Measurements from ENCODE around the gene NRN1.
"Not testable (repeated sequence)": the region's sequence is repeated elsewhere in the genome, so short reads cannot be mapped to it uniquely, and the experiment has no call there.

Gene NRN1, protein sequence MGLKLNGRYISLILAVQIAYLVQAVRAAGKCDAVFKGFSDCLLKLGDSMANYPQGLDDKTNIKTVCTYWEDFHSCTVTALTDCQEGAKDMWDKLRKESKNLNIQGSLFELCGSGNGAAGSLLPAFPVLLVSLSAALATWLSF

DNA sequence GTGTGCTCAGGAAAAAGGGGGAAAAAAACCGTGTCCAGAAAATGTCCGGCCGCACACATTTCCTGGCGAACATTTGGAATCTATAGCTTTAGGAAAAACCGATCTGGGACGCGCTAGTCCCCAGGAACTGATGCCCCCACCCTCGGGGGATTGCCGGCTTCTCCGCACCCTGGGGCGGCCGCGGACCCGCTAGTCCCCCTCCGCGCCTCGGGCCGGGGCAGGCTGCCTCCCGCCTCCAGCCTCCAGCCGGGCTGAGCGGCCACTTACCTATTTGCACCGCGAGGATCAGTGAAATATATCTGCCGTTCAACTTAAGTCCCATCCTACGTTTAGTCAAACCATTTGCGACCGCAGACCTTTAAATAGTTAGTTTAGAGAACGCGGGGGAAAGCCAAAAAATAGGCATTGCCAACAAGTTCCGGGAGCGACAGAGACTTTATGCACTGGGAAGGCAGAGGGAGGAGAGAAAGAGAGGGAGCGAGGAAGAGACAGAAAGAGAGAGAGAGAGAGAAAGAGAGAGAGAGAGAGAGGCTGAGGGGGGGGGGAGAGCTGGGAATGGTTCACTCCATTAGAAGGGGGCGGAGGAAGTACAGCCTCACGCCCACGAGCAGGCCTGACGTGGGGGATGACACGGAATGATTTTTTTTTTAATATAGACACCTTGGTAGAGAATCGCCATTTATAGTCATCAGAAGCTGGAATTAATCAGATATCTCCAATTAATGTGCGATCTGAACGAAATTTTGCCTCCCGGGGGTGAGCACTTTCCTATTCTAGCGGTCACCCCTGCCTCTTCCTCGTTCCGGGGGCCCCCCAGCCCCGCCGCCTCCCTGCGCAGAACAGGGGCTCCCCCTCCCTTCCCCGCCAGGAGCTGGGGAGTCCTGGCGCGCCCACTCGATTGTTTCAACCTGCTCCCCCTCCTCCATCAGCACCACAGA is at the start of gene NRN1:
NRN1 (minus strand) TSS at position 498 of the 938 bp plus-strand sequence; CDS start at position 322, 176 bp downstream.
- DNase-seq (ENCODE audit: low read depth, low spot score): no peak

DNA sequence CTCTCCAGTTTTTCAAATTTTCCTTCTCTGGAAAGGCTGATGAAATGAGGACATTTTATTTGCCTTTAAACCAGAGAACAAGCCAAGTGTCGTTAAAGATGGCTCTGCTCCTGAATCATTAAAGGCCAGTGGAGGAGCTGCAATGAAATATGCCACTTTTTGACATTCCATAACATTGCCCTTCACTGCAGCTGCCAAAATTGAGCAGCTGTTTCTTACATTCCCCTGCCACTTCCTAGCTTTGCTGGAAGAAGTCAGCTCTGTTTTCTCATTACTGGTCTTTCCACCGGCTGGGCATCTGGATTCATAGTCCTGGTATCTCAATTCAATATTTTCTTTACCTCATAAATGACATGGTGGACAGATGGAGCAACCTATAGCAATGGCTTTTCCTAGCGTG is 45.5 kb upstream of the NRN1 start:
- DNase-seq (ENCODE audit: low read depth, low spot score): no peak

DNA sequence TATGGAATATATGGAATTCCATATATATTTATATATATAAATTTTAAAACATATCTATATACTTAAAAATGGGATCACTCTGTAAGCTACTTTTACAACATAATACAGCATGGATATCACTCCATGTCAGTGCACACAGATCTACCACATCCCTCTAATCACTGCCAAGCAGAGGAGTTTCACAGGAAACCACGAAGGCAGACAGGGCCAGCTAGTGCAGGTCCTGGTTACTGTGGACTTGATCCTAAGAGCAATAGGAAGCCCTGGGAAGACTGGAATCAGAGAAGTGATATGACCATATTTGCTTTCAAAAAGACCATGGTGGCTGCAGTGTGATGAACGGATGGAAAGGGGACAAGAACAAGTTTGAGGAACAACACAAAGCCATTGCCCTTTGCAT is 40.0 kb upstream of the NRN1 start:
- no peak for DNase-seq (ENCODE audit: low read depth, low spot score)

DNA sequence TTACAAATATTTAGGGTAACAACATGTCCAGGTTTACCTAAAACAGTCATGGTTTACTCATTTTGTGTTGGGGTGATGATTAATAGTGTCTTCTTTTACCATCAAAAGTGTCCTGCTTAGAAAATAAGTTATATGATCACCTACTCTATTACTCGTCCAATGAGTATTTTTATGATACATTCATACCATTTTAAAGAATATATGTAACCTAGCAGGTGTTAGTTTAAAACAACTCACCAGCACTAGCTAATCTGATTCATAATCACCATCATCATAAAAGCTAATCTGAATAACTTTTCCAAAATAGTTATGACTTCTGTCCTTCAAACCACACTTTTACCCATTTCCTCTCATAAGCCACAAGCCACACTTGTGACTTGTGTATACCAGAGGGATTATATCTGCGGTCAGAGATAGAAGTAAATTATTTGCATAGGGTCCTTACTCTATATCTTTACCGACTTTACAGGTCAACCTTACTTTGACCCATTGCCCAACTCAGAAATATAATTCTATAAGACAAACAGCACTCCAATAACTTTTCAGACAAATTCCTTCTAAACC is 33.3 kb upstream of the NRN1 start:
- DNase-seq (ENCODE audit: low read depth, low spot score): no peak

DNA sequence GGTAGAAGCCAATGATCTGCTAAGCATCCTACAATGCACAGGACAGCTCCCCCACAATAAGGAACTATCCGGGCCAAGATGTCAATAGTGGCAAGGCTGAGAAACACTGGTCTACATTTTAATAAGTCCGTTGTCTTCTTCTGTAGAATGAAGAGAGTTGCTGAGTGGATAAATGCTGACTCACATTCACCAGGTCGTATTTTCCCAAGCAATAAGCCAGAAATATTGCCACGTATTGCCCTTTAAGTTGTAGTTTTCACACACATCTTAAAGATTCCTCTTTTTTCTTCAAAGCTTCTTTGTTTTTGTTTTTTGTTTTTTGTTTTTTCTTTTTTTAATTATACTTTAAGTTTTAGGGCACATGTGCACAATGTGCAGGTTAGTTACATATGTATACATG is 30.5 kb upstream of the NRN1 start:
- no peak for DNase-seq (ENCODE audit: low read depth, low spot score)

DNA sequence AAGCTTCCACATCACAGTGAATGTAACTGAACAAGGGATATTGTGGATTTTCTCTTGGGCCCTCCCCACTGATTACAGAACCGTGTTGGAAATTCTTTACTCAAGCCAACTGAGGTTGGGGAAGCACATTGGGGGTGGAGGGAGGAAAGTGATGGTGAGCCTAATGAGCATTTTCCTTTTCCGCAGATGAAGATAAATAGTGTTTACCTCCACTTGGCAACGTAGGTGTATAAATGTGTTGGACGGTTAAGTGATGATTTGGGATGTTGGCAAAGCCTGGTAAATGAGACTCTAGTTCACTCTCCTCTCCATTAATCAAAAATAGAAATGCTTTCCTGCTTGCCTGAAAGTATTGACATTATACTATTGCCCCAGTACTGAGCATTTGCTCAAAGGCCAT is 27.1 kb upstream of the NRN1 start:
- no peak for DNase-seq (ENCODE audit: low read depth, low spot score)

DNA sequence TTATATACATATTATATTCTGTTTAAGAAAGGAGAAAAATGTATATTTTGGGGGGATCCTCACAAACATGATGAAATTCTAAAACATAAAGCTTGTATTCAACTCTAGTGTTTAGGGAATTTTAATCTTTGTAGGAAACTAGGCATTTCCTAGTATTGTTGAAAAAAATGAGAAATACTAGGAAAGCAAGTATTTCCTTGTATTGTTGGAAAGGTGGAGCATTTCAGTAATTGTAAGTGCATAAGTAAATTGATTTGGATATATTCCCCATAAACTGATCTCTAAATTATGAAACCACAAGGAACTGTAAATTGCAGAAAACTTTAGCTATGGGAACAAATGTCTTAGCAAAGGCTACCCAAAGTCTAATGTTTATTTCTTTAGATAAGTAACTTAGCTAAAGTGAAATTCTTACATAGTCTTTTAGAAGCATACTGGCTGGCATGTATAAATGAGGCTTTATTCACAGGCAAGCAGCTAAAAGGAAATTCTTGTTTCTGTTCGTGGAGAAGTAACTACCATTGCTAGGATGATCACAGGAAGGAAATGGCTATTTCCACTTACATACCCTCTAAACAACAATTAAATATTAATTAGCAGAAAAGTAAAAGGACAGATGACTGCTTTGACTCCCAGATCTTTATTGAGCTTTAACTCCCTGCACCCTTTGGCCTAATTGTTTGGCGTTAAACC is 19.9 kb upstream of the NRN1 start:
- no peak for DNase-seq (ENCODE audit: low read depth, low spot score)

DNA sequence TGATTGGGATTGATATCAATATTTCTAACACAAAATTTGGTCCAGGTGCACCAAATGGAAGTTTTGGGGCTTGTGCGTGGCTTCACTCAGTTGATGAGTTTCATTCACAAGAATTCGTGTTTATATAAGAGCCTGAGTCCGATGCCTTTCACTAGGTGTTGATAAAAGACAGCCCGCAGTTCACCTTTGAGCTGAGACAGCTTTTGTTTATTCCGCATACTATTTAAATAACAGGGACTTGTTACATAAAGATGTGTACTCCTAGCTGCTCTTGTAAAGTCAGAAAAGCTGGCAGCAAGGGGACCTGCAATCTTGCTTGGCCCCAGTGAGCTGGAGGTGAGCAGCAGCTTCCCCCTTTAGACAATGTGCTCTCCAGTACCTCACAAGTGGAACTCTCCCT is 19.0 kb upstream of the NRN1 start:
- DNase-seq (ENCODE audit: low read depth, low spot score): no peak

DNA sequence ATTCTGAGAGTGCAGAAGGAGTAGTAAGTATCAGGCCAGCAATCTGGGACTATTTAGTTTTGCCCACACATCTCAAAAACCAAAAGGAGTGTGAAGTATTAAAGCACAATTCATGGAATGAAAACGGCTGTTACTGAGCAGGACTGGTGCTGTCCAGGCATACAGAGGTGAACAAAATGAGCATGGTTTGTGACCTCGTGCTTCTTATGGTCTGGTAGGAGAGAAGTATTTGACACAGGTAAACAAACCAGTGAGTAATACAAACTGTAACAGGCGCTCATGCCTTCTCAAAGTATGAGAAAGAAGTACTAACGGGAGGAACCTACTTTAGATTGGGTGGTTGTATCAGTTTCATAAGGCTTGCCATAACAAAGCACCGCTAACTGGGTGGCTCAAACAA is 17.5 kb upstream of the NRN1 start:
- DNase-seq (ENCODE audit: low read depth, low spot score): no peak

DNA sequence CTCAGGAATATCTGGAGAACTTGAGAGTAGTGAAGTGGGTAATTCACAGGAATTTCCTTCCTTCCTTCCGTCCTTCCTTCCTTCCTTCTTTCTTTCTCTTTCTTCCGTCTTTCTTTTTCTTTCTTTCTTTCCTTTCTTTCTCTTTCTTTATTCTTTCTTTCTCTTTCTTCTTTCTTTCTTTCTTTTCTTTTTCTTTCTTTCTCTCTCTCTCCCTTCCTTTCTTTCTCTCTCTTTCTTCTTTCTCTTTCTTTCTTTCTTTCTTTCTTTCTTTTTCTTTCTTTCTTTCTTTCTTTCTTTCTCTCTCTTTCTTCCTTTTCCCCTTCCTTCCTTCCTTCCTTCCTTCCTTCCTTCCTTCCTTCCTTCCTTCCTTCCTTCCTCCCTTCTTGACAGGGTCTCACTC is 16.1 kb upstream of the NRN1 start:
- DNase-seq (ENCODE audit: low read depth, low spot score): not testable (repeated sequence)

DNA sequence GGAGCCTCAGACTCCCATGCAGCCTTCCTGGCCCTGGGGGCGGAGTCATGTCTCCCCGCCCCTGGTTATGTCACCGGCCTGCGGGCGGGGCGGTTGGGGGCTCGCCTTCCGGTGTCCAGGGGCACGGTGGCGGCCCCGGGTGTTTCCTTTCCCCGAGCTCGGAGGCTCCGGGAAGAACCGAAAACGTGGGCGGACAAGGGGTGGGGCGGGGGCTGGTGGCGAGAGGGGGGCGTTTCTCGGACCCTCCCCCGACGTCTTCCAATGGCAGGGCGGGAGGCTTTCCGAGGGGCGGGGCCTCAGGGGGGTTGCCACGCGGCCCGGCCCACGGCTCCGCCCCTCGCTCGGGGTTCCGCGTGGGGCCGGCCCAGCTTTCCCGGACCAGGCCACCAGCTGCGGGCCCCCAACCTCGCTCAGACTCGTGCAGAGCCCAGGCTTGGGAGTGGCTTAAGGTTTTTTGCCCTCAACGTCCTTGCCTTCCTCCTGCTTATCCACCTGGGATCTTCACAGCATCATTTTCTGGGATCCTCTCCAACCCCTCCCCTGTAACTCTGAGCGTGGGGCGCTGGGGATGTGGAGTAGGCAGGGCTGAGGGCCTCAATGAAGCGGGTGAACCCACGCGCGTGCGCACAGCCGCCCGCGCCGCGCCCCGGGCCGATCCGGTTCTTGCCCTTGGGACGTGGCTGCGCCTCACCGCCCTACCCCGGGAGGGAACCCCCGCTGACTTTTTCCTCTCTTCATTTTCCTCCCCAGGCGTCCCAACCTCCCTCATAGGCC is 2.1 kb upstream of the NRN1 start:
- no peak for DNase-seq (ENCODE audit: low read depth, low spot score)

DNA sequence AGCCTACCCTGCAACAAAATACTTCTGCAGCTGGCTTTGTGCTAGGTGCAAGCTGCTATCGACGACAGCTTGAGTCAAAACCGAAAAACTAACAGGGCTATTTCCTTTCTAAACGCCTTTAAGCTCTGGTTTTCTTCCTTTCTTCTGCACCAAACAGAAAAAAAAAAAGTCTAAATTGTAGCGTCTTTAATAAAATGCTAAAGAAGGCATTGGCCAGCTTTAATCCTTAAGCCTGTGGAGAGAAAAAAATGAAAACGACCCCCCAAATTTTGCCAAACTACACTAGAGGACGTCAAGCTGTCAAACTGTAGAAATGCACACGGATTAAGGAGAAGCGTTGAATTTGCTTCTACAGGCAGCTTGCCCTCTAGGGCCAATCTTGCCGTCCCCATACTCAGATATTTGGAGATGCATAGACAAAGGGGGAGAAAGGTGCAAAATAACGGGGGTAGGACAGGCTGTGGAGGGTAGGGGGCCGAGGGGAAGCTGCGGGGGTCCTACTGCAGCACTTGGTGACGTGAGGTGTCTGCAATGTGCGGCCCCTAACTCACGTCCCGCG is 1.4 kb upstream of the NRN1 start:
- DNase-seq (ENCODE audit: low read depth, low spot score): no peak

DNA sequence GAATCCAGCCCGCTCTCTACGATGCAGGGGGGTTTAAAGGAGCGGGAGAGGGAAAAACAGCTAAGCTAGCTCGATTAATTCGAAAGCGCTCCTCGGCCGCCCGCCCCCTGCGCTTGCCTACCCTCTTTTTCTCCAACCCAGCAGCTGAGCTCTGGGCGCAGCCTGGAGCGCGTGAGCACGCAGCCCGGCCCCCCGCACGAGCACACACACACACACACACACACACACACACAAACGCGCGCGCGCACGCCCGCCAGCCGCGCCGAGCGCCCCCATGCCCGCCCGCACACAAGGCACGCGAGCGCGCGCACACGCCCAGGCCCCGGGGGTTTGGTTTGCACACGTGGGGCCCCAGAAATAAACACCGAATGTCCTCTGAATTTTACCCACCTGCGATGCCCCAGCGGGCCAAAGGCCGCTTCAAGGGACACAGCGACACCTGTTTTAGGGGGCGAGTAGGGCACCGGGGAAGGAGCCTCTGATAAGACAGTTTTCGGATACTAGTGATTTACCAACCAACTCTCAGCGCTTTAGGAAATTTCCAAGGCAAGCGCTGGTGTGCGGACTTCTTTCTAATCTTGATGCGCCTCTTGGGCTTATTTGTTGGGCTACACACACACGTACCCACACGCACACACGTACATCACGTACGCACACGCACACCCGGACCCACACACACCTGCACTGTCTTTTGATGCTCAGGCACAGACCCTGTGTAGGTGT is 802 bp upstream of the NRN1 start:
- DNase-seq (ENCODE audit: low read depth, low spot score): no peak

DNA sequence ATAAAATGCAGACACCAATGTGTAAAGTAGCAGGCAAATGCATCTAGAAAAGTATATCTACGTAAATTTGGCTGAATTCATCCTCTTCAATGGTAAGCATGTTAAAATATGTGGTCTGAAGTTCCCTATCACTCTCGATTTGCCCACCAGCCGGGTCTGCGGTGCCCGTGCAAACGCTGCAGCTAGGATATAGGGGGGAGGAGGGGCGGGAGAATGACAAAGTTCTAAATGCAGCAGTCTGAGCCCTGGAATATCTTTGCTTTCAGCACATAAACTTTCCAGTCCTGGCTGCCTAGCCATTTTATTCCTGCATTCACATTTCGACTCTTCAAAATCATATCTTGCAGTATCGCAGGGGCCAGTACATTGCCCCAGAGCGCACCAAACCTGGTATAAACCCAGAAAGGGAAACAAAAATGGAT is 708 bp downstream of the NRN1 start:
- DNase-seq (ENCODE audit: low read depth, low spot score): no peak

DNA sequence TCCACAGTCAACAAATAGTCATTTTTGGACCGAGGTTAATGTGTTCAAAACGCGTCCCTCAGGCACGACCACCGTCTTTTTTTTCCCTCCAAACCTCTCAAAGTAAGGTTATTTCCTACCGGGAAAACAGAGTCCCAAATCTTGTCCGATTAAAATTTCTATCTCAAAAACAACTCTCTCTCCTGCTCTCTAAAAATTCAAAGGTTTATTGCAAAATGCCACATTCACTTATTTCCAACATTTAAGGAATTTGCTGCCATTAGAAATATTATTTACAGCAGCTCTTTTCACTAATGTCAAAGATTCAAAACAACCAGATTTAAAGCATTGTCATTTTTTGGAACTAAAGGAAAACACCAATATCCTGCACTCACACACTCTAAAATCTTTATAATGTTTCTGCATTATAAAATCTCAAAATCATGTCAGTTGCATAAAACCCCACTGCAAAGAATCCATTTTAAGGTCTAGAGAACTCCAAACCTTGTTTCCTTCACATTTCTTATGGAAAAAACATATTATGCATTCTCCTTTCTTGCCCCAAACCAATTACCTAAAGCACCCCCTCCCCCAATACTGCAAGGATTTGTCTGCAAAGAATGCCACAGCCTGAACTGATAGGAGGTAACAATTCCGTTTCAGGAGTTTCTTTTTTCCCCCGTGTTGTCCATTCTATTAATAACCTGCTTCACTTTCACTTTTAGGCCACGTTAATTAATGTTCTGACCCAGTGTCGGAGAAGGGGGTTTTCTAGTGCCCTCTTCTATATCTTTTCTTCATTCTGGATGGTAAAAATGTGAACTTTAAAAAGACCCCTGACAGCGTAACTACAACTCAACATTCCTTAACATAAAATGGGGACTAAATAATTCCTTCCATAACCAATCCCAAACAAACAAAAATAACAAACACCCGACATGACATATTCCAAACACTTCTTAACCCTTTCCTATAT is 1.4 kb downstream of the NRN1 start:
- DNase-seq (ENCODE audit: low read depth, low spot score): no peak

DNA sequence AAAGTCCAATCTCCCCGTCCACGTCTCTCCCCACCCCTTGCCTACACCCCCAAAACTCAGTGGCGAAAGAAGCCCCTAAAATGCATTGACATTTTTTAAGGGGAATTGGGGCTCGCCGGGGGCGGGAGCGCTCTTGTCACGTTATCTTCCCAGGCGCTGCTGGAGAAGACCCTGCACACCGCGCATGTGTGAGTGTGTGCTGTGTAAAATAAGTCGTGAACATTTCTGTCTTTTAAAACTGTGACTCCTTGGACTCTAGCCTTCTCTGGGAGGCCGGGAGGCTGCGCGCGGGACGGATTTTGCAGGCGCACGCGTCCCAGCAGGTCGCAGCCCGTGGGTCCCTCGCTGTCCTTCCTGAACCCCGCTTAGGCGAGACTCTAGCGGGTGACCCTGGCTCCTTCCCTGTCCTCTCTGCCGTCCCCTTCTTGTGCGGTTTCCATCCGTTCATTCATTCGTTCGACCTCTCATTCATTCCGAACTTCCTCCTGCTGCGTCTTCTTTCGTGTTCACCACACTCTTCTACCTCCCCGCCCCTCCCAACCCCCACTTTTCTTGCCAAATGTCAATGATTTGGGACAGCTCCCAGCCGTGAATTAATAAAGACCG is 2.2 kb downstream of the NRN1 start:
- no peak for DNase-seq (ENCODE audit: low read depth, low spot score)

DNA sequence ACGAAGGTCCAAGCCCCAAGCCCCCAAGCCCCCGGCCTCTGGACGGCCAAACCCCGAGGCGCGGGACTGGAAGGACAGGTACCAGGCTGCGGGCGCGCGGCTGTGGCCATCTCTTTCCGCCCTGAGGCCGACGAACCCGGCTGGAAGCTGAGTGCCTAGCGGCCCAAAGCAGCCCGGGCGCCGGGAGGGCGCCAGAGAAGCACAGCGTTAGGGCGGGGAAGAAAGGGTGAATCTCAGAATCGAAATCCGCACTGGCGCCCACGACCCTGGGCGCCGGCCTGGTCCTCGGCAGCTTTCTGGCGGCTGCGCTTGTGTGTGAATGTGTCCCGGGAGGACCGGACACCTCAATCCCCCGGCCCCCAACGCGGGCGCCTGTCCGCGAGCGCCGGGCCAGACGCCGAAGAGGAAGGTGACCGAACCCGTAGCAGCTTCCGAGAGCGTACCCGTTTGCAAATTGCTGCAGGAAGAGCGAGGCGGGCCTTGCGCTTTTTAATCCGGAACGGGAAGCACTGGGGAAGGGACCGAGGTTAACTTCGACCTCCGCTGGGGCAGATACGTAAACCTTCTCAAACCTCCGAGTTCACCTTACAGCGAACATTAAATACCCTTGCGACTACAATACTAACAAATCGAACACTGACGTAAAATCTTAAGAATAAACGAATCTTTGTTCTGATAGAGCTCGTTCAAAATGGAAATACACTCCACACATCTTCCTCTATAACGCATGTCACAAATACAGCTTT is 2.9 kb downstream of the NRN1 start:
- DNase-seq (ENCODE audit: low read depth, low spot score): no peak

Data from iPS DF 19.7 (cell line).